Brain pericyte (primary cell): ENCODE measurements around the gene HADH.
"Not testable (repeated sequence)": the region's sequence is repeated elsewhere in the genome, so short reads cannot be mapped to it uniquely, and the experiment has no call there.

Experiments used
- DNase-seq: peaks from one replicate; pipeline ENCODE4 v3.0.0-alpha.2; 2012; ENCODE audit warnings: low read depth, low spot score

The HADH gene

GRCh38 chr4:107989537-107990386 lies at the start of gene HADH:
TSS of gene HADH (plus strand) at chr4:107989889. CDS start at chr4:107989933, 44 bp downstream.
- peak; percentile 68 for DNase-seq

GRCh38 chr4:107945809-107946208 lies 43.9 kb upstream of the HADH start:
- DNase-seq, result no peak

- DNase-seq, result no peak
Measured at GRCh38 chr4:107950746-107951540, 38.7 kb upstream of the HADH start.

- DNase-seq, result no peak
Measured at GRCh38 chr4:107951551-107951950, 38.1 kb upstream of the HADH start.

- DNase-seq, result no peak
Measured at GRCh38 chr4:107956011-107956410, 33.7 kb upstream of the HADH start.

GRCh38 chr4:107966903-107967302 lies 22.8 kb upstream of the HADH start:
- DNase-seq, result no peak

GRCh38 chr4:107967519-107967918 lies 22.2 kb upstream of the HADH start:
- DNase-seq, result not testable (repeated sequence)

- DNase-seq, result not testable (repeated sequence)
Measured at GRCh38 chr4:107967921-107968320, 21.8 kb upstream of the HADH start.

GRCh38 chr4:107970063-107970798 lies 19.5 kb upstream of the HADH start:
- DNase-seq, result no peak

GRCh38 chr4:107972605-107973004 lies 17.1 kb upstream of the HADH start:
- no peak for DNase-seq

GRCh38 chr4:107974523-107974922 lies 15.2 kb upstream of the HADH start:
- DNase-seq, result no peak

- no peak for DNase-seq
Measured at GRCh38 chr4:107977482-107977881, 12.2 kb upstream of the HADH start.

GRCh38 chr4:107977966-107978705 lies 11.6 kb upstream of the HADH start:
- DNase-seq, result no peak

- no peak for DNase-seq
Measured at GRCh38 chr4:107978716-107979451, 10.8 kb upstream of the HADH start.

GRCh38 chr4:107987916-107988762 lies 1.6 kb upstream of the HADH start:
- DNase-seq, result no peak

GRCh38 chr4:107988763-107989035 lies 990 bp upstream of the HADH start:
- no peak for DNase-seq

- no peak for DNase-seq
Measured at GRCh38 chr4:107989162-107989536, 540 bp upstream of the HADH start.

- DNase-seq, result no peak
Measured at GRCh38 chr4:107991945-107992630, 2.4 kb downstream of the HADH start.

- no peak for DNase-seq
Measured at GRCh38 chr4:107993969-107994368, 4.3 kb downstream of the HADH start.
